ENCODE measurements around the gene ZNF326. TPM values are rescaled to one million over a fixed set of nuclear protein-coding genes. Genes with fewer than 3 reads are reported as not detected.
"Not testable (repeated sequence)": the region's sequence is repeated elsewhere in the genome, so short reads cannot be mapped to it uniquely, and the experiment has no call there.

ZNF326 gene
- total and polyA plus RNA-seq, 7 donors, result 5.9 to 16.0 (median 10.0) TPM

GRCh38 chr1:89978755-89979154 is 16.2 kb upstream of the ZNF326 start:
- intact Hi-C loops (cut with DNase I), result no loop called here
- H3K36me3 ChIP-seq (ENCODE audit: insufficient read depth in 1 of 2, low read depth in 1 of 2), result no peaks in the 10 kb centered on the region
- WGBS, 3 donors, result 95 to 98% (median 95%) methylated on average over 1 of the region's 1 CpG
- DNase-seq (no peak), ATAC-seq (no peak)
- TF ChIP-seq CTCF (IDR thresholded peaks at IDR 0.05), result no peak
- no peak overlapping the region for H3K27ac ChIP-seq
- no peak overlapping the region for H3K4me3 ChIP-seq
- no peaks in the 10 kb centered on the region for H3K9me3 ChIP-seq
- H3K27me3 ChIP-seq (ENCODE audit: insufficient read depth in 3 of 3, low read length in 2 of 3), result no peaks in the 10 kb centered on the region
- no peaks in the 10 kb centered on the region for H3K4me1 ChIP-seq

DNA sequence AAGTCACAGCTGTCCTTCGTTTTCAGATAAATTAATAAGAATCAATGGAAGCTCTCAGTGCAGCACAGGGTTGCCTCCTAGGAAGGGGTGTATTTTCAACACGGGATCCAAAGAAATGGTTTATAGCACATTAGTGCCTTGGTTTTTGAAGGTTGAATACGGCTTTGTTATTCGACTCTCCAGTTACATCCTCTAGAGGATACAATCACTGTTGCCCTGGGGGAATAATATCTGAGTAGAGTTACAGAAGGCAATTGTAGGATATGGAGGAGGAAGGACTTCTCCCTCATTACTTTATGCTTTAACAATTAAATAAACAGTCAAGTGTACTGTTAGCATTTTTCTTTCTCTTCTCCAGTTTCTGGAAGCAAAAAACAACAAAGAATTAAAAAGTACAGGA is 14.3 kb upstream of the ZNF326 start:
- Histone ChIP-seq H3K27me3 (ENCODE audit: insufficient read depth in 3 of 3, low read length in 2 of 3) (no peaks in the 10 kb centered on the region), H3K27ac (no peak overlapping the region), H3K36me3 (ENCODE audit: insufficient read depth in 1 of 2, low read depth in 1 of 2) (no peaks in the 10 kb centered on the region), H3K4me1 (no peaks in the 10 kb centered on the region), H3K4me3 (no peak overlapping the region), H3K9me3 (no peaks in the 10 kb centered on the region)
- intact Hi-C loops (cut with DNase I), result loop anchor here in 1 of 2 donors (10.0 kb wide), 1 partner anchor 136 kb away; no protein-coding TSS in a partner anchor
- ATAC-seq, result no peak
- no peak for TF ChIP-seq CTCF (IDR thresholded peaks at IDR 0.05)
- DNase-seq, result no peak
- WGBS, 3 donors, result 32 to 35% (median 34%) methylated on average over 4 of the region's 4 CpGs

DNA sequence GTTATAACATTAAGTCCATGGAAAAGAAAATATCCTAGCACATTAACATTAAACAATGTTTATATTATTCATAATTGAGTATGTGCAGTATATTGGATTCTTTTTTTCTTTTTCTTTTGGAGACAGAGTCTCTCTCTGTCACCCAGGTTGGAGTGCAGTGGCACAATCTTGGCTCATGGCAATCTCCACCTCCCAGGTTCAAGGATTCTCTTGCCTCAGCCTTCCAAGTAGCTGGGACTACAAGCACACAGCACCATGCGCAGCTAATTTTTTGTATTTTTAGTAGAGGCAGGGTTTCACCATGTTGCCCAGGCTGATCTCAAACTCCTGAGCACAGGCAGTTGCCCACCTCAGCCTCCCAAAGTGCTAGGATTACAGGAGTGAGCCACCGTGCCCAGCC is 12.1 kb upstream of the ZNF326 start:
- intact Hi-C loops (cut with DNase I), result loop anchor here in 1 of 2 donors (10.0 kb wide), 1 partner anchor 138 kb away; no protein-coding TSS in a partner anchor
- 65 to 85% (median 72%) methylated on average over 2 of the region's 2 CpGs for WGBS, 3 donors
- DNase-seq; H3K36me3 ChIP-seq (ENCODE audit: insufficient read depth in 1 of 2, low read depth in 1 of 2); H3K27ac ChIP-seq; H3K9me3 ChIP-seq; H3K4me1 ChIP-seq; H3K27me3 ChIP-seq (ENCODE audit: insufficient read depth in 3 of 3, low read length in 2 of 3); ATAC-seq; H3K4me3 ChIP-seq: not testable (repeated sequence)

GRCh38 chr1:89984564-89985116 is 10.3 kb upstream of the ZNF326 start:
- not testable (repeated sequence) for DNase-seq; H3K36me3 ChIP-seq (ENCODE audit: insufficient read depth in 1 of 2, low read depth in 1 of 2); H3K4me3 ChIP-seq; ATAC-seq; H3K27ac ChIP-seq; H3K27me3 ChIP-seq (ENCODE audit: insufficient read depth in 3 of 3, low read length in 2 of 3); H3K4me1 ChIP-seq; H3K9me3 ChIP-seq
- intact Hi-C loops (cut with DNase I), result loop anchor here in 1 of 2 donors (10.0 kb wide), 1 partner anchor 140 kb away; no protein-coding TSS in a partner anchor
- 95 to 99% (median 97%) methylated on average over 19 to 31 of the region's 33 CpGs for WGBS, 3 donors

DNA sequence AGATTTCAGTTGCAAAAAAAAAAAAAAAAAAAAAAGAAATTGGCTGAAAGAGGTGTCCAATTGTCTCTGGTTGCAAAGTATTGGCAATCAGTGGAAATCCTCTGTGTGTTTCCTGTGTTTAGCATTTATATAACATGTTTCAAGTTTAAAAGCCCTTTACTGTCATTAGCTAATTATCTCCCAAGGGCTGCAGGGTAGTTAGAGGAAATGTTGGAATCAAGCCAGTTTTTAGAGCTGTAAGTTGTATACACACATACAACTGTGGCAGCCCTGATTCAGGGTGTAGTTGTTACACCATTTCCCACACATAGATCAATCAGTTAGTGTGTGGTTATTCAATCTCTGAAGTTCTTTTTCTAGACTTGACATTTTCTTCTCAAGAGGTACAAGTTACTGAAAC is 8.9 kb upstream of the ZNF326 start:
- H3K36me3 ChIP-seq (ENCODE audit: insufficient read depth in 1 of 2, low read depth in 1 of 2), result no peaks in the 10 kb centered on the region
- DNase-seq (no peak), ATAC-seq (no peak)
- H3K27ac ChIP-seq, result no peak overlapping the region
- no peak overlapping the region for H3K4me3 ChIP-seq
- no peaks in the 10 kb centered on the region for H3K9me3 ChIP-seq
- intact Hi-C loops (cut with DNase I), result loop anchor here in 1 of 2 donors (10.0 kb wide), 1 partner anchor 141 kb away; no protein-coding TSS in a partner anchor
- no peak for TF ChIP-seq CTCF (IDR thresholded peaks at IDR 0.05)
- H3K4me1 ChIP-seq, result peaks cover 3% of the 10 kb centered on the region
- H3K27me3 ChIP-seq (ENCODE audit: insufficient read depth in 3 of 3, low read length in 2 of 3), result no peaks in the 10 kb centered on the region

Data from psoas muscle (tissue), 8 donors.